ENCODE data around the gene HBE1.

- no peak for TF ChIP-seq CTCF (IDR thresholded peaks at IDR 0.05)
- TF ChIP-seq EZH2 (IDR thresholded peaks at IDR 0.05; ENCODE audit: borderline replicate concordance, insufficient read depth, low read depth, low read length, poor library complexity, severe bottlenecking), result no peak
Observed at GRCh38 chr11:5275369-5276110, 5.8 kb upstream of the HBE1 start.

Data from B cell (primary cell).